Measurements from ENCODE around the gene NGLY1. TPM values are rescaled to one million over a fixed set of nuclear protein-coding genes. Genes with fewer than 3 reads are reported as not detected.
A peak's percentile ranks its signal among the peaks of the same experiment; 100 is the strongest.

NGLY1 gene
- total and polyA plus RNA-seq, 2 of the 8 experiments (the other 6 are each of a cell fraction or from before 2014, with no cell fraction given), result 3.1 to 24.8 TPM

GRCh38 chr3:25686766-25687165, 96.5 kb downstream of the NGLY1 start:
- Histone ChIP-seq H3K9me3 (ENCODE audit: insufficient read depth in 2 of 2, low read depth in 1 of 2, low read length in 1 of 2) (no peaks in the 10 kb centered on the region), H3K56ac (replicated peaks; ENCODE audit: insufficient read length, low read depth, low read length) (no peak overlapping the region), H4K5ac (ENCODE audit: insufficient read length, low read depth, low read length) (no peak overlapping the region), H4K20me1 (replicated peaks in 1 of 2; ENCODE audit: control insufficient read depth in 1 of 2, insufficient read depth in 2 of 2, low read length in 2 of 2) (no peaks in the 10 kb centered on the region), H3K4me3 (ENCODE audit: extremely low read depth in 1 of 4, insufficient read depth in 2 of 4, low read depth in 3 of 4, low read length in 4 of 4) (no peak overlapping the region), H4K91ac (replicated peaks; ENCODE audit: insufficient read length, low read length) (no peak overlapping the region), H3K14ac (ENCODE audit: insufficient read length) (no peak overlapping the region), H3K4me1 (replicated peaks in 1 of 4; ENCODE audit: control insufficient read depth in 3 of 4, insufficient read depth in 4 of 4, low read length in 3 of 4) (no peaks in the 10 kb centered on the region), H3K79me2 (ENCODE audit: control insufficient read depth in 1 of 2, insufficient read depth in 2 of 2, low read length in 2 of 2) (no peaks in the 10 kb centered on the region), H2AFZ (ENCODE audit: low read length) (no peak overlapping the region; the same call in 1 of the 2 replicates), H3K27ac (ENCODE audit: low read depth, low read length) (no peak overlapping the region), H3K18ac (ENCODE audit: extremely low read depth, low read length) (no peak overlapping the region), H4K8ac (ENCODE audit: extremely low read depth, insufficient read depth, low read length) (no peak overlapping the region), H3K23ac (ENCODE audit: insufficient read length) (no peak overlapping the region), H3K9ac (replicated peaks in 1 of 4; ENCODE audit: extremely low read depth in 1 of 4, low read depth in 3 of 4, low read length in 3 of 4) (no peak overlapping the region), H3K27me3 (replicated peaks in 1 of 4; ENCODE audit: control insufficient read depth in 3 of 4, extremely low read depth in 1 of 4, insufficient read depth in 3 of 4, low read length in 3 of 4) (no peaks in the 10 kb centered on the region), H2BK5ac (ENCODE audit: low read depth, low read length) (no peak overlapping the region), H2BK20ac (ENCODE audit: low read length) (no peak overlapping the region), H3K36me3 (ENCODE audit: control insufficient read depth in 2 of 4, insufficient read depth in 4 of 4, low read length in 3 of 4) (no peaks in the 10 kb centered on the region), H2AK5ac (ENCODE audit: low read depth, low read length) (no peak overlapping the region), H2BK15ac (ENCODE audit: low read length) (no peak overlapping the region), H3K23me2 (ENCODE audit: low read depth, low read length) (no peaks in the 10 kb centered on the region), H2BK12ac (ENCODE audit: low read depth, low read length) (no peak overlapping the region), H3K4me2 (ENCODE audit: insufficient read depth in 1 of 2, low read depth in 2 of 2, low read length in 2 of 2) (no peak overlapping the region), H2BK120ac (replicated peaks; ENCODE audit: low read depth, low read length) (no peak overlapping the region), H3K79me1 (ENCODE audit: low read depth, low read length) (no peaks in the 10 kb centered on the region), H3K4ac (replicated peaks; ENCODE audit: insufficient read length, low read depth, low read length) (no peak overlapping the region)
- ChIA-PET CTCF (ENCODE audit: partially characterized antibody) (no interaction called here), POLR2A (ENCODE audit: partially characterized antibody) (no interaction called here)
- WGBS, 2 experiments (ENCODE audit: extremely low coverage in 1 of 2, insufficient coverage in 1 of 2, insufficient read length in 1 of 2, insufficient replicate concordance in 2 of 2, low coverage in 1 of 2, low lambda C conversion rate in 2 of 2, missing lambda C conversion rate in 1 of 2), result 88% methylated on average over 19 of the region's 23 CpGs; no CpG with 5 or more reads in 1 of the 2 experiments
- no peak for FAIRE-seq
- DNase-seq (ENCODE audit: low read depth in 1 of 2, low spot score in 2 of 2), result no peak
- TF ChIP-seq YY1 (IDR thresholded peaks at IDR 0.05; ENCODE audit: low read depth, low read length) (0 out of 2 replicates have a peak, but pooled peaks have one; percentile 41), ASH2L (IDR thresholded peaks at IDR 0.05; ENCODE audit: low read length) (no peak), JUND (IDR thresholded peaks at IDR 0.05; ENCODE audit: low read length) (no peak), KDM4A (IDR thresholded peaks at IDR 0.05; ENCODE audit: low read depth, low read length, severe bottlenecking) (no peak), KDM5A (IDR thresholded peaks at IDR 0.05; ENCODE audit: low read length) (no peak), KDM1A (IDR thresholded peaks at IDR 0.05; ENCODE audit: borderline replicate concordance, low read length) (no peak), TEAD4 (IDR thresholded peaks at IDR 0.05; ENCODE audit: low read depth, low read length) (no peak), CHD1 (IDR thresholded peaks at IDR 0.05; ENCODE audit: low read depth, low read length) (no peak)
- TF ChIP-seq, protein P1, sequence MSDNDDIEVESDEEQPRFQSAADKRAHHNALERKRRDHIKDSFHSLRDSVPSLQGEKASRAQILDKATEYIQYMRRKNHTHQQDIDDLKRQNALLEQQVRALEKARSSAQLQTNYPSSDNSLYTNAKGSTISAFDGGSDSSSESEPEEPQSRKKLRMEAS (IDR thresholded peaks at IDR 0.05), result no peak
